Neural crest cell (in vitro differentiated cells): ENCODE results near the gene EXPH5. TPM values are rescaled to one million over a fixed set of nuclear protein-coding genes. Genes with fewer than 3 reads are reported as not detected.

Experiments used
- DNase-seq: peaks from one replicate; pipeline ENCODE4 v3.0.0; 2021; ENCODE audit warnings: low read depth, mixed read lengths, low spot score
- H3K27ac Mint-ChIP-seq: one replicate; pipeline ENCODE4 v1.8.0; 2021; ENCODE audit warnings: mild to moderate bottlenecking, mixed read lengths; ENCODE audit not compliant: unreplicated experiment
- H3K27me3 Mint-ChIP-seq: 2 replicates; pipeline ENCODE4 v1.8.0; 2021; ENCODE audit warnings: low read depth, mild to moderate bottlenecking, mixed read lengths
- H3K36me3 Mint-ChIP-seq: 2 replicates; pipeline ENCODE4 v1.8.0; 2021; ENCODE audit warnings: low read depth, mild to moderate bottlenecking, mixed read lengths
- H3K4me1 Mint-ChIP-seq: 2 replicates; pipeline ENCODE4 v1.8.0; 2021; ENCODE audit warnings: mixed read lengths
- H3K4me3 Mint-ChIP-seq: one replicate; pipeline ENCODE4 v1.8.0; 2021; ENCODE audit warnings: mild to moderate bottlenecking, mixed read lengths
- H3K9me3 Mint-ChIP-seq: 2 replicates; pipeline ENCODE4 v1.8.0; 2021; ENCODE audit warnings: mixed read lengths
- CTCF ChIP-seq: fragments of 200-600 bp; sonication (generic); conservative IDR thresholded peaks from 2 replicates; pipeline ENCODE4 v1.5.0; 2021; ENCODE audit warnings: antibody characterized with exemption, mild to moderate bottlenecking
- total RNA-seq: library from RNA; stranded (reverse); gene quantifications from 2 replicates; pipeline ENCODE4 v1.2.1, GENCODE V29; 2021

Gene EXPH5
- total RNA-seq, 1 donor from 2014 or later, result 0.68 TPM

- no peak overlapping the region for H3K27ac Mint-ChIP-seq
- no peak for DNase-seq
- TF ChIP-seq CTCF, result no peak
- H3K4me3 Mint-ChIP-seq, result peak overlapping the region; percentile 50
- peaks cover 35% of the 10 kb centered on the region for H3K4me1 Mint-ChIP-seq
- no peaks in the 10 kb centered on the region for H3K27me3 Mint-ChIP-seq
- H3K36me3 Mint-ChIP-seq, result peaks cover 3% of the 10 kb centered on the region
- no peaks in the 10 kb centered on the region for H3K9me3 Mint-ChIP-seq
These were observed 99.4 kb downstream of the EXPH5 start for GRCh38 chr11:108494182-108494581.

GRCh38 chr11:108491936-108492335 is 101.6 kb downstream of the EXPH5 start:
- no peak overlapping the region for H3K27ac Mint-ChIP-seq
- H3K4me1 Mint-ChIP-seq, result peaks cover 25% of the 10 kb centered on the region
- H3K27me3 Mint-ChIP-seq, result no peaks in the 10 kb centered on the region
- no peak for DNase-seq
- H3K4me3 Mint-ChIP-seq, result no peak overlapping the region
- no peaks in the 10 kb centered on the region for H3K9me3 Mint-ChIP-seq
- no peak for TF ChIP-seq CTCF
- peaks cover 4% of the 10 kb centered on the region for H3K36me3 Mint-ChIP-seq

GRCh38 chr11:108486828-108487227 is 106.7 kb downstream of the EXPH5 start:
- Mint-ChIP-seq H3K27me3 (no peaks in the 10 kb centered on the region), H3K9me3 (no peaks in the 10 kb centered on the region), H3K27ac (no peak overlapping the region), H3K4me3 (no peak overlapping the region), H3K4me1 (no peaks in the 10 kb centered on the region), H3K36me3 (peaks cover 15% of the 10 kb centered on the region)
- no peak for DNase-seq
- TF ChIP-seq CTCF, result no peak

- H3K9me3 Mint-ChIP-seq, result no peaks in the 10 kb centered on the region
- no peak overlapping the region for H3K27ac Mint-ChIP-seq
- DNase-seq, result no peak
- H3K27me3 Mint-ChIP-seq, result no peaks in the 10 kb centered on the region
- TF ChIP-seq CTCF, result no peak
- no peak overlapping the region for H3K4me3 Mint-ChIP-seq
- H3K4me1 Mint-ChIP-seq, result no peaks in the 10 kb centered on the region
- peaks cover 15% of the 10 kb centered on the region for H3K36me3 Mint-ChIP-seq
These were observed 107.2 kb downstream of the EXPH5 start for GRCh38 chr11:108486331-108486730.

GRCh38 chr11:108483163-108483562 is 110.4 kb downstream of the EXPH5 start:
- DNase-seq, result no peak
- H3K4me3 Mint-ChIP-seq, result no peak overlapping the region
- H3K27me3 Mint-ChIP-seq, result no peaks in the 10 kb centered on the region

More at GRCh38 chr11:108483163-108483562, 110.4 kb downstream of the EXPH5 start:
- H3K36me3 Mint-ChIP-seq, result peaks cover 14% of the 10 kb centered on the region
- H3K9me3 Mint-ChIP-seq, result no peaks in the 10 kb centered on the region
- TF ChIP-seq CTCF, result no peak
- no peaks in the 10 kb centered on the region for H3K4me1 Mint-ChIP-seq
- no peak overlapping the region for H3K27ac Mint-ChIP-seq
